Measurements from ENCODE around the gene ZNF511.

Gene ZNF511

DNA sequence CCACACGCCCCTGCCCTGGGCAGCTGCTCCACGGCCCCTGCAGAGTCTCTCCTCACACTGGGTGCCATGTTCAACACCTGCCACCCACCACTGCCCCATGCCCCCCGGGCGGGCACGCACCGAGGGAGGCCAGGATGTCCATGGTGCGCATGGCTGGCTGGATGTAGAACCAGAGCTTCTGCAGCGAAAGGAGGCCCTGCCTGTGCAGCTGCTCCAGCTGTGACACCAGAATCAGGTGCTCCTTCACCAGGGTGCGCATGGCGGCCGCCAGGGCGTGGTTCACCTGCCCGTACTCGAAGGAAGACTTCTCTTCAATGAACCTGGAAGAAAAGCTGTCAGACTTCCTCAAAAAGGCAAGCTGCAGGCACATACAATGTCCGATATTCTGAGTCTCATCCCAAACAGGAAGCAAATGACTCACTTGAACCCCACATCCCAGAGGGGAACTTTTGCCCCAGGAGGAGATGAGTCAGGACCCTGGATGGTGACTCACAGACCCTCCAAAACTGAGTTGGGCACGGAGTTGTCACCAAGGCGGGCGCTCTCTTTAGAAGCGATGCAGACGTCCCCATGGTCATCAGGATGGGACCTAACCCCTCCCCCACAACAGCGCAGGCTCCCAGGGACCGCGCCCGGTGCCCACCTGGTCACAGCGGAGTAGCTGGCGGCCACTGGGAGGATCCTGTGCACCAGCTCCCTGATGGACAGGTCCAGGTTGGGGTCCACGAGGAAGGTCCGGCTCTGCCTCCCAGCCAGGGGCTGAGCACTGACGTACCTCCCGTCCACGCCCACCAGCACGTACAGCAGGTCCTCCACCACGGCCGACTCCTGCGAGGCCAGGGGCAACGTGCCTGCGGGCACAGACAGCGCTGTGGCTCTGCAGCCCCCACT lies 15.6 kb upstream of the ZNF511 start:
- DNase-seq (ENCODE audit: low read depth): no peak

DNA sequence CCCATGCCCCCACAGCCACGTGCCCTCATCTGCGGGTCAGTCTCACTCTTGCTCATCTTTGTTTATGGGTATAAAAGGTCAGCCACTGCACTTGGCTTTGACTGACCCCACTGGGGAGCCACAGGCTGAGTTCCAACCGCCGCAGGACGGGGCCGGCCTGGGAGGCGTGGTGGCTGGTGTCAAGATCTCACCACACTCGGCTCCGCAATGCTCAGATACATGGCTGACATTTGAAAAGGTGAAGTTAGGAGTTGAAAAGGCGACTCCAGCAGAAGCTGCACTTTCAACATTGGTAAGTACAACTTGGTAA lies 14.9 kb upstream of the ZNF511 start:
- DNase-seq (ENCODE audit: low read depth): no peak

DNA sequence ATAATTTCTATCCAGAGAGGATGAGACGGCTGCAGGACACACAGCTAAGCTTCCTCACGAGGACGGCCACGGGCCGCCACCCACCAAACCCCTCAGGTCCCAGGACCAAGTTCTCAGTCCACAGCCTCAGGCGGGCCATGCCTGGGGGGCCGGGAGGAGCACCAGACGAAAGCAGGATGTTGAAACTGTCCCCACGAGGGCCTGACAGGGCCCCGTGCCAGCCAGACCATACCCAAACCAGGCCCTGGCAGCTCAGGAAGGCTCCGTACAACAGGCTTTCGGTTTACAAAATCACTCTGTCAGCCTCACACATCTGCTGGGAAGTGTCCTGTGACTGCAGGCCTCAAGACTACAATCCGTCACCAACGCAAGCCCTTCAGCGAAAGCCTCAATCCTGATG lies 14.5 kb upstream of the ZNF511 start:
- no peak for DNase-seq (ENCODE audit: low read depth)

DNA sequence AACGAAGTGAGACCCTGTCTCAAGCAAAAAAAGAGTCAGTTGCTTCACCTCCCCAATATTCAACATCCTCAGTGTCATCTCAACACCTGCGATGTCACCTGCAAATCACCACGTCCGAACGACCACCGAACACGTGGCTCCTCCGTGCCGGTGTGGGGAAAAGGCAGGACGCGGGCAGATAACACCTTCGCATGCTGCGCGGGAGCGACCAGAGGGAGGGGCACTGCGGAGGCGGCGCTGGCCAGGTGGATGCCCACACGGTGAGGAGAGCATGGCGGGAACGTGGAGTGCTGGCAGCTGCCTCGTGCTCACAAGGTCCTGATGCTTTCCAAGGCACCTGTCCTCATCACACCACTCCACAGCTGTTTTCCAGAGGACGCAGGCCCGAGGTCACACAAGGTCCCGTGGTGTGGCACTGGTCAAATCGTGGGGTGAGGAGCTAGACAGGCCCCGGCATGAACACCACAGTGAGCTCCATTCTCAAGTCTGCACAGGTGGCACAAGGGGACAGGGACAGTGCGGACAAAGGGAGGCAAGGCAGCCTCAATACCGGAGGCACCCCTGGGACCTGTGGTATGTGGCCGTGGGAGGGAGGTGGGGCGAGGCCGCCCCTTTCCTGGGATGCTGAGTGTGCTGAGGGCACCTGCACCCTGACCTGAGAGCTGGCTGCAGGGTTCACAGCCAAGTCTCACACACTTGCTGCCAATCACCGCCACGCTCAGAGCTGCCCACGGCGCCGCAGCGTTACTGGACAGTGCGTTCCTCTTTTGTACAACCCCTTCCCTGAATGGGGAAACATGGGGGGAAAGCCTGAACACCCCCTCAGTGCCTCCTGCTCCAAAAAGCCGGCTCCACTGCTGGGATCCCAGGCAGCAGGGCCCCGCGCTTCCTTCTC lies 13.0 kb upstream of the ZNF511 start:
- no peak for DNase-seq (ENCODE audit: low read depth)

DNA sequence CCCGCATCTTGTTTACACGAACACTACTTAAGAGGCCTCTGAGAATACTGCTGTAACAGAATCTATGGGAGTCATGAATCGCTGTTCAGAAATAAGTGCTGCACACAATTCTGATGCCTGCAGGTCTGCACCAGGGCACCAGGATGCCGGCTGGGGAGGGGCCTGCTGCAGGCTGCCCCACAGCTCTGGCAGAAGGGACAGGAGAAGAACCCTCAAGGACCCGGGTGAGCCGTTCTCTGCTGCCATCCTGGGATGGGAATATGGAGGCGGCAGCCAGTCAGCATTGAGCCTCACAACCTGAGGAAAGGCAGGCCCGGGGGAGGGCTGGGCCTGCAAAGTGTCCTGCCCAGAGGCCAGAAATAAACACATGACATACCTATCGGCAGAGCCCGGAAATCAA lies 11.2 kb upstream of the ZNF511 start:
- DNase-seq (ENCODE audit: low read depth): no peak

DNA sequence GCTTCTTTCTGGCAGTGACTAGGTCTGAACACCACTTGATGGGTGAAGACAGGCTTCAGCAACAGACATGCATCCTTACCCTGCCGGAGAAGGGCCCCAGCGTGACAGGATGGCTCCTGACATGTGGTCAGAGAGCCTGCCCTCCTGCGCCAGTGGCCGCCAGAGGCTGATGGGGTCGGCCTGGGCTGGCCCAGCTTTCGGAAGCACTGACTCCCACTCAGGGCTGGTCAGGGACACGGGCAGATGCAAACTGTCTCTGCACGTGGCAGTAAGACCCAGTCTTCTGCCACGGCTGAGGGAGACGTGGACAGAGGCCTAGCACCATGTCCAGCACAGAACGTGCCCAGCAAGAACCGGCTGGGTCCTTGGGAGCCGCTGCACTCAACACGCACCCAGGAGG lies 10.2 kb upstream of the ZNF511 start:
- DNase-seq (ENCODE audit: low read depth): no peak

DNA sequence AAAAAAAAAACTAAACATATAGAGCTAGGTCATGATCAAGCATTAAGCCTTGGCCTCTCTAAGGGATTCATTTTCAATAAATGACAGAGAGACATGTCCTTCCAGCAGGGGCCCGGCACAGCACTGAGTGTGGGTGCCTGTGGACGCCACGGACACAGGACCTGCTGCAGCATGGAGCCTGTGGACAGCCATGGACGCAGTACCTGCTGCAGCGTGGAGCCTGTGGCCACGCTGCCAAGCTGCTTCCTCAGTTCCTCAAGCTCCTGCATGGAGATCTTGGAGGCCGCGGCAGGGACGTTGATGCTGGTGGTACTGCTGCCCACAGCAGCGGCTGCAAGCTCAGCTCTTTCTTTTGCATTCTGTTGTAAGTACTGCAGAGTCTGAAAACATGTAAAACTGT lies 9.5 kb upstream of the ZNF511 start:
- DNase-seq (ENCODE audit: low read depth): no peak

DNA sequence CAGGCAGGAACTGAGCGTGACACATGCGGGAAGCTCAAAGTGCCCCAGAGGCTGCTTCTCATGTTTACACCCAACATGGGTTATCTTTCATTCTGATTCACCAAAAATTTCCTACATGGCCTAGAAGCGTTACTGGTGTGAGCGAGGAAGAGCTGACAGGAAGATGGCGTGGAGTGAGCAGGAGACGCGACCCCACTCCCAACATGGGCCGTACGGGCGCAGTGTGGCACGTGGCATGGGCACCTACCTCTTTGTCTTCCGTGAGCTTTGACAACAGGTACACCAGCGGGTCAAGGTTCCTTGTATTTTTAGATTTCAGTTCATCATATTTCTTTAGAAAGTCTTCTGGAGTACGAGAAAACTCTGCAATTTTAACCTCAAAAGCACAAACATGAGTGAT lies 9.0 kb upstream of the ZNF511 start:
- no peak for DNase-seq (ENCODE audit: low read depth)

DNA sequence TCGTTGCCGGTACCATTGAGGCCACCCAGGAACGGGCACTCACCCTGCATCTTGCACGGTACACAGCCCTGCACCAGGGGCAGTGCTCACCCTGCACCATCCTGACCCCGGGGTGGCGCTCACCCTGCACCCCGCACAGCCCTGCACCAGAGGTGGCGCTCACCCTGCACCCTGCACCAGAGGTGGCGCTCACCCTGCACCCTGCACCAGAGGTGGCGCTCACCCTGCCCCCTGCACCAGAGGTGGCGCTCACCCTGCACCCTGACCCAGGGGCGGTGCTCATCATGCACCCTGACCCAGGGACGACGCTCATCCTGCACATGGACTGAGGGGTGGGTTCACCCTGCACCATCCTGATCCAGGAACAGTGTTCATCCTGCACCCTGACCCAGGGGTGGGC lies 6.5 kb upstream of the ZNF511 start:
- no peak for DNase-seq (ENCODE audit: low read depth)

DNA sequence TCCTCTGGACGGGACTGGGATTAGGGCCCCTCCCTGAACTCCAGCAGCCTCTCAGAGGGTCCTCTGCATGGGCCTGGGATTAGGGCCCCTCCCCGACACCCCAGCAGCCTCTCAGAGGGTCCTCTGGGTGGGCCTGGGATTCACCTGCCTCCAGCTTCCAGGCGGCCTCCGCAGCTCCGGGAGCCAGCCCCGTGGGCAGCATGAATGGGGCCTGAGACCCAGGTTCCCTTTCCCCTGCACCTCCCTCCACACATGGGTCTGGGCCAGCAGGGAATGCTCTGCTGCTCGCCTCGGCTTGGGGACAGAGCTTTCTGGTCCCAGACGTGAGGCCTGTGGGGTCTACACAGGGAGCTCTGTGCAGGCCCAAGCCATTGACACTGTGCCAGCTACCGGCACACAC lies 5.5 kb upstream of the ZNF511 start:
- no peak for DNase-seq (ENCODE audit: low read depth)

DNA sequence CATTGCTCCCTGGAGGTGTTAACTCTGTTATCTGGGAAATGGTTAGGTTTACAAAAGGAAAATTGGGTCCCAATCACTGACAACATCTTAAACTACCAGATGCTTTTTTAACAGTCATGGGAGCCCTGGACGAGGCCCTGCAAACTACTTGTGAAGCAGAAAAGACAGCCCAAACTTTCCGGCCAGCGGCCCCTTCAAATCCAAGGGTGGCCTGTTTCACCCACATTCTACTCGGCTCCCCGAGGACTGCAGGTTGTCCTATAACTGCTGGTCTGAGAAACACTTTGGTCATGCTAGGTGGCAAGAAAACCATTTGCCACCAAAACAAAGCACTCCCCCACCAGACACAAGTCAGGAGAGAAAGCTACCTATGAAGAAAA lies 2.6 kb upstream of the ZNF511 start:
- no peak for DNase-seq (ENCODE audit: low read depth)

DNA sequence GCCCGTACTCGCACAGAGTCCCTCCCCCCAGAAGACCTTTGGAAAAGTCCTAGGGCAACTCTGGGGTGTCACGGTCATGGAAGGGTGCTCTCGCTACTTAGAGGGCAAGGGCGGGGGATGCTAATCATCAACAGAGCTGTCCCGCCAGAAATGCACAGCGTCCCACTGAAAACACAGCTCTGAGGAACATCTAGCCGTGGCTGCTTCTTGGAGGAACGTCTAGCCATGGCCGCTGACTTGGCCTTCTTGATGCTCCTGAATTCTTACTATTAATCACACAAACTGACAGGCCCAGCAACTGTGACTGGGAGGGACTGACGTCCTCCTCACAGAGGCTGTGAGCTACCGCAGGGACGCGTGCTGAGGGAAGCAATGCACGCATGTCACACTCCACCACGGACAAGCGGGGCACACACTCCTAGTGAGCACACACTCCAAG lies 1.8 kb upstream of the ZNF511 start:
- no peak for DNase-seq (ENCODE audit: low read depth)

DNA sequence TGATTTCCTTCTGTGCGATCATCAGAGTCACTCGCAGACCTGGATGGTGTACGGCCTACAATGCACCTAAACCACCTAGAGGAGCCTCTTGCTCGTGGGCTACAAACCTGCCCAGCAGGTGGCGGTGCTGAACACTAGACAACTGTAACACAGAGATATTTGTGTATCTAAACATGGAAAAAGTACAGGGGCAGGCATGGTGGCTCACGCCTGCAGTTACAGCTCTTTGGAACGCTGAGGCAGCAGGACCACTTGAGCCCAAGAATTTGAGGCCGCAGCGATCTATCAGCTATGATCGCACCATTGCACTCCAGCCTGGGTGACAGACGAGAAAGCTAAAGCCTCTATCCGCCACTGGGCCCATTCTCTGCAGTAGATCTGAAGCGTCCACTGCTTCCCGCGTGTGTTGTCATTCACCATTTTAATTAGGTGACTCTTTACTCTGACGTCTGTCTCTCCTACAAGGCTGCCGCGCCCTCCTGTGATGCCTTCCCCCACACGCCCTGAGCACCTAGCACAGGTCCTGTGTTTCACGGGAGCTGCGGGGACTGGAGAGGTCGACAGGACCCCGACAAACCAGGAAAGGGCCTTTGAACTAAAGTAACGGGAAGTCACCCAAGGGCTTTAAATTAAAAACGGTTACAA lies 816 bp upstream of the ZNF511 start:
- no peak for DNase-seq (ENCODE audit: low read depth)

DNA sequence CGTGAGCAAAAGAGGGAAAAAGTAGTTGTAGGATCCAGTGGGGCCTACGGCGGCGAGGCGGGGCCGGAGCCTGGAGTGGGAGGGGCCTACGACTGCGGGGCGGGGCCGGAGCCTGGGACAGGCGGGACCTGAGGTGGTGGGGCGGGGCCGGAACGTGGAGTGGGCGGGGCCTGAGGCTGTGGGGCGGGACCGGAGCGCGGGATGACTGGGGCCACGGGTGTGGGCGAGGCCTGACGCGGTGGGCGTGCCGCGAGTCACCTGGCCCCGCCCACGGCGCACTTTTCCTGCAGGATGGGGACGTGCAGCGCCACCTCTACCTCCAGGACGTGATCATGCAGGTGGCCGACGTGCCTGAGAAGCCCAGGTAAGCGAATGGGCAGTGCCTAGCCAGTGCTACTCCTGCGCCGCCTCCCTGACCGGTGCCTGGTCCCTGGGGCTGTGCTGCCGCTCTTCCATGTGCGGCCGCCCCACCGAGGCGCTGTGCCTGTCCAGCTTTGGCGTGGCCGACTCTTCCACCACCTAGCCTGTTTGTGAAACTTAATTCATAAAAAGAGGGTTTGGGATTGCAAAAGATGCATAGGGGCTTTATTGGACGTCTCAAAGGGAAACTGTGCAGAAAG lies 496 bp downstream of the ZNF511 start:
- no peak for DNase-seq (ENCODE audit: low read depth)

DNA sequence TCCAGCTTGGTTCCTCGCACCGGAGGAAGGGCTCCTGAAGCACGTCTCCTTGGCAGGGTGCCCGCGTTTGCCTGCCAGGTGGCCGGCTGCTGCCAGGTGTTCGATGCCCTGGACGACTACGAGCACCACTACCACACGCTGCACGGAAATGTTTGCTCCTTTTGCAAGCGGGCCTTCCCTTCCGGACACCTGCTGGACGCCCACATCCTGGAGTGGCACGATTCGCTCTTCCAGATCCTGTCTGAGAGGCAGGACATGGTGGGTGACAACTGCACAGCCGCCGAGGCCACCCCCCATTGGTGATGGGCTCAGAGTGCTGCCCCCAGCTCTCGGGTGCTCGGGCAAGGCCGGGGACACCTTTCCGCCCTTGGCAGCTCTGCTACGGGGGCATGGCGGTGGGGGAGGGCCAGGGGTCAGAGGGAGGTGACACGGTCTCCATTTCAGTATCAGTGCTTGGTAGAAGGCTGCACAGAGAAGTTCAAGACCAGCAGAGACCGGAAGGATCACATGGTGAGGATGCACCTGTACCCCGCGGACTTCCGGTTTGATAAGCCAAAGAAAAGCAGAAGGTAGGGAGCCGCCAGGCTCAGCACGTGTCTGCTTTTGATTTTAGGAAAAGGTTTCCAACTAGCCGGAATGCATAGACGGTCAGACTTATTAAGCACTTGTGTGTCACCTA lies 1.1 kb downstream of the ZNF511 start:
- no peak for DNase-seq (ENCODE audit: low read depth)

DNA sequence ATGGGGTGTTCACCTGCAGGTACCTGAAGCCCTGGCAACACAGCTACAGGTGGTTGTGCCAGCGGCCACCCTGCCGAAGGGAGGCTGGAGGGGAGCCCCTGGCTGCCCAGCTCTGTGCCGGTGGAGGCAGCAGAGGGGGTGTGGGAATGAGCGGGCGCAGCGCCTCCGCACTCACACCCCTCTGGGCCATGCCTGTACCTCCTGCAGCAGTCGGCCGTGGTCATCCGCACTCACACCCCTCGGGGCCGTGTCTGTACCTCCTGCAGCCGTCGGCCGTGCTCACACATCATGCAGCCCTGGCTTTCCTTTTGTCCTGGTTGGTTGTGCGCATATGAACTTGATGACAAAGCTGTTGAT lies 1.7 kb downstream of the ZNF511 start:
- DNase-seq (ENCODE audit: low read depth): no peak

DNA sequence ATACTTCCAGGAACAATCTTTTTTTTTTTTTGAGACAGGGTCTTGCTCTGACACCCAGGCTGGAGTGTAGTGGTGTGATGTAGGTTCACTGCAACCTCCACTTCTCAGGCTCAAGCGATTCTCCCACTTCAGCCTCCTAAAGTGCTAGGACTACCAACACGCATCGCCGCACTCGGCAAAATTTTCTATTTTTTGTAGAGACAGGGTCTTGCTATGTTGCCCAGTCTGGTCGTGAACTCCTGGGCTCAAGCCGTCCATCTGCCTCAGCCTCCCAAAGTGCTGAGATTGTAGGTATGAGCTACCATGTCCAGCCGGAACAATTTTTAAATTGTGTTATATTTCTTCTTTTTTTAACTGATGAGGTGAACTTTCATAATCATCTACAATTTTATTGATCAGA lies 2.1 kb downstream of the ZNF511 start:
- no peak for DNase-seq (ENCODE audit: low read depth)

DNA sequence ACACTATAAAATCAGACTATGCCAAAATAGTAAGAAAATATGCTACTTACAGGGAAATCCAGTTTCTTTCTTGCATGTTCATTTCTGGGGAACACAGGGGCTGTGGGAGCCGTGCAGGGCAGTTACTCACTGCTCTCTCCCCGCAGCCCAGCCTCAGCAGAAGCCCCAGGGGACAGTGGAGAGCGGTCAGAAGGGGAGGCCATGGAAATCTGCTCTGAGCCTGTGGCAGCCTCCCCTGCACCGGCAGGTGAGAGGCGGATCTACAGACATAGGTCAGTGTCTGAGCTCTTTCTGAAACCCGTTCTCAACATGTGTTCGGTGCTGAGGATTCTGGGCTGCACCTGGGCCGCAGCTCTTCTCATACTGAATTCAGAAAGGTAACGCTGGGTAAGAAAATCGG lies 2.9 kb downstream of the ZNF511 start:
- DNase-seq (ENCODE audit: low read depth): no peak

DNA sequence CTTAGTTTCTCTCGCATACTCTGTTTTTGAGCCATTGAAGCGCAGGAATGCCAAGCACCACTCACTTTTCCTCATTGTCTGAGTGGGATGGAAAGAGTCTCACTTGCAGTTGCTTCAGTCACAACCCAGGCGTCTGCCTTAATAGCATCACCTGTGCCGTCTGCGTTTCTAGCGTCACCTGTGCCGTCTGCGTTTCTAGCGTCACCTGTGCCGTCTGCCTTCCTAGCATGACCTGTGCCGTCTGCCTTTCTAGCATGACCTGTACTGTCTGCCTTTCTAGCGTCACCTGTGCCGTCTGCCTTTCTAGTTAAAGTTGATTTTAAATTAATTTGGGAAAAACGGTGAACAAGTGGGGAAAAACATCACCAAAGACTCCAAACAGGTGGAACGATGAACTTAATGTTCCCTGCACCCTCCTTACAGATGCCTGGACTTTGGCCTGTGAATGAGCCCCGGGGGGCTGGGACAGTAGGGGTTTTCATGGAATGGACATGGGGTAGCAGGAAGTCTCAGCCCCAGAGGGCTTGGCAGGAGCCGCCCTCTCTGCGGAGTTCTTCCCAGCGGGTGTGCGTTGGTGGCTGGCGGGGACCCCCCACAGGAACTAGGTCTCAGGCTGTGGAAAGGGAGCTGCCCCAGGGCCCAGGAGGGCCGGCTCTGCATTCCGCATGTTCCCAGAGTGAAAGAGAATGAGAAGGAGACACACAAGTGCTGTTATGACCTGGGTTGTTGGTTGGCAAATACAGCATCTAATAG lies 3.5 kb downstream of the ZNF511 start:
- no peak for DNase-seq (ENCODE audit: low read depth)

DNA sequence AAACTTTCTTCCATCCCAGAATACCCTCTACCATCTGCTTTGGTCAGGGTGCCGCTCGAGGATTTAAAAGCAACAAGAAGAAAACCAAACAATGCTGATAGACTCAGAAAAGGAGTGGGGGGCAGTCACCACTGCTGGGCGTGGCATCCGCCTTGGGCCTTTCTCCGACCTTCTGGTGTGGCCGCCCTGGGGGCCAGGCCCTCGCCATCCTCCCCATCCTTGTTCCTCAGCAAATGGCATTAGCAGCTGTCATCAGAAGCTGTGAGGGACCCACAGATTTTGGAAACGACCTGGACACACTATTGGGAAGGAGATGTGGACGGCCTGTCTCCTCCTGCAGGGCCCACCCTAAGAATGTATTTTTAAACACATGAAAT lies 4.0 kb downstream of the ZNF511 start:
- DNase-seq (ENCODE audit: low read depth): no peak

DNA sequence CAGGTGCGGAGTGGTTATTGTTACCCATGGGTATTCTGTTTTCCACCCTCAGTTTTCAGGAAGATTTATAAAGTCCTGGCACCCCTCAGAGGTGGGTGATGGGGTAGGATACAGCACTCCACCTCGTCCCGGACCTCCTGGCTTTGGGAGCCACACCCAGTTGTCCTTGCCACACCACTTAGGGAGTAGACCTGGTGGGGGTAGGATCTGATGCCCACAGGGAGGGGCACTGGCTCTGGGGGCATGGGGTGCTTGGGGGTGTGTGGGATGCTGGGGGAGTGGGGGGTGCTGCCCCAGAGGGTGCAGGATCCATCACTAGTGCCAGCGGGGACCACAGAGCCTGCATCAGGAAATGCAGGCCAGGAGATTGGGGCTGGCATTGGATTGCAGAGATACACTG lies 4.5 kb downstream of the ZNF511 start:
- no peak for DNase-seq (ENCODE audit: low read depth)

All from HS-27A (cell line).